Measurements from ENCODE around the gene MSH3.

DNA sequence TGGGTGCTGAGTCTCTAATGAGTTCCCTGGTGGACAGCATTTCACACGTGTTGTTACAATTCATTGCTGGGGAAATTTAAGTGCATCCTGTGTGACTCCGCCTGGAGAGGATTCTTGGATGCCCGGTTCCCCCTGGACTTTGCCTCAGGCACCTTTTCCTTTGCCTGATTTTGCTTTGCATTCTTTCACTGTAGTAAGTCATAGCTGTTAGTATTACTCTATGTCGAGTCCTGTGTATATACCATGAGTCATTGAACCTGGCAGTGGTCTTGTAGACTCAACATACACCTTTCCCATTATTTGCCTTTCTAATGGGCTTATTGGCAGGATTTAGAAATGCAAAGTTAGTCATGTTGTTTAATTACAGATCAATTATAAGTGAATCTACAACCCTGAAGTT lies 82.3 kb downstream of the MSH3 start:
- TF ChIP-seq GATA3 (IDR thresholded peaks at IDR 0.05; ENCODE audit: low read depth, low read length): no peak
- TF ChIP-seq GATA2 (IDR thresholded peaks at IDR 0.05; ENCODE audit: low read depth, low read length): no peak
